Erythroblast (primary cell): ENCODE data around the gene MRPL51.

ENCODE experiments used
- GATA1 ChIP-seq: IDR thresholded peaks from 2 replicates; pipeline ENCODE4 v1.6.1; 2011; ENCODE audit warnings: low read depth, mild to moderate bottlenecking, control low read depth, low read length, moderate library complexity
- POLR2A ChIP-seq: IDR thresholded peaks from 2 replicates; pipeline ENCODE4 v1.6.1; 2011; ENCODE audit warnings: mild to moderate bottlenecking, low read length

DNA sequence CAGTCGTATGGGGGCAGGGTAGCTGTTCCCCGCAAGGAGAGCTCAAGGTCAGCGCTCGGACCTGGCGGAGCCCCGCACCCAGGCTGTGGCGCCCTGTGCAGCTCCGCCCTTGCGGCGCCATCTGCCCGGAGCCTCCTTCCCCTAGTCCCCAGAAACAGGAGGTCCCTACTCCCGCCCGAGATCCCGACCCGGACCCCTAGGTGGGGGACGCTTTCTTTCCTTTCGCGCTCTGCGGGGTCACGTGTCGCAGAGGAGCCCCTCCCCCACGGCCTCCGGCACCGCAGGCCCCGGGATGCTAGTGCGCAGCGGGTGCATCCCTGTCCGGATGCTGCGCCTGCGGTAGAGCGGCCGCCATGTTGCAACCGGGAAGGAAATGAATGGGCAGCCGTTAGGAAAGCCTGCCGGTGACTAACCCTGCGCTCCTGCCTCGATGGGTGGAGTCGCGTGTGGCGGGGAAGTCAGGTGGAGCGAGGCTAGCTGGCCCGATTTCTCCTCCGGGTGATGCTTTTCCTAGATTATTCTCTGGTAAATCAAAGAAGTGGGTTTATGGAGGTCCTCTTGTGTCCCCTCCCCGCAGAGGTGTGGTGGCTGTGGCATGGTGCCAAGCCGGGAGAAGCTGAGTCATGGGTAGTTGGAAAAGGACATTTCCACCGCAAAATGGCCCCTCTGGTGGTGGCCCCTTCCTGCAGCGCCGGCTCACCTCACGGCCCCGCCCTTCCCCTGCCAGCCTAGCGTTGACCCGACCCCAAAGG lies 42.1 kb upstream of the MRPL51 start:
- TF ChIP-seq POLR2A (no peak), GATA1 (no peak)
